Esophagus muscularis mucosa (tissue), 4 donors: Measurements from ENCODE around the gene TSPO. TPM values are rescaled to one million over a fixed set of nuclear protein-coding genes. Genes with fewer than 3 reads are reported as not detected.
"Not testable (repeated sequence)": the region's sequence is repeated elsewhere in the genome, so short reads cannot be mapped to it uniquely, and the experiment has no call there.

ENCODE experiments used
- DNase-seq: peaks from one replicate; pipeline ENCODE4 v3.0.0-alpha.2; 2017; ENCODE audit errors: extremely low spot score
- H3K27ac ChIP-seq, 4 donors: fragments of 200-600 bp; sonication (generic); replicated peaks in 1 of 4; 1 replicate in 3 of 4; 2 replicates in 1 of 4; pipeline ENCODE4 v1.5.1; 2016 to 2019; ENCODE audit warnings: mild to moderate bottlenecking in 1 of 4
- H3K27me3 ChIP-seq, 4 donors: fragments of 200-600 bp; sonication (generic); one replicate each; pipeline versions ENCODE4 v1.5.1 to v1.6.0; 2016 to 2019
- H3K36me3 ChIP-seq, 4 donors: fragments of 200-600 bp; sonication (generic); one replicate each; pipeline ENCODE4 v1.5.1; 2016 to 2019
- H3K4me1 ChIP-seq, 4 donors: fragments of 200-600 bp; sonication (generic); one replicate each; pipeline ENCODE4 v1.5.1; 2016 to 2019
- H3K4me3 ChIP-seq, 4 donors: fragments of 200-600 bp; sonication (generic); 1 replicate in 2 of 4; 2 replicates in 2 of 4; pipeline ENCODE4 v1.5.1; 2016 to 2019; ENCODE audit warnings: mild to moderate bottlenecking in 4 of 4, moderate library complexity in 1 of 4
- H3K9me3 ChIP-seq, 4 donors: fragments of 200-600 bp; sonication (generic); 1 replicate in 3 of 4; 2 replicates in 1 of 4; pipeline ENCODE4 v1.5.1; 2016 to 2019
- CTCF ChIP-seq, 3 experiments: fragments of 200-600 bp in 2 of 3; fragments of 450-650 bp in 1 of 3; sonication (generic) in 2 of 3; IDR thresholded peaks; one replicate each; pipeline ENCODE4 v1.5.1; 2017 to 2019; ENCODE audit warnings: antibody characterized with exemption in 3 of 3, mild to moderate bottlenecking in 2 of 3, moderate library complexity in 1 of 3
- EP300 ChIP-seq: sonication (generic); formaldehyde crosslinking; IDR thresholded peaks from one replicate; pipeline ENCODE4 v1.6.1; 2017; ENCODE audit warnings: antibody characterized with exemption
- POLR2A ChIP-seq: fragments of 450-650 bp; IDR thresholded peaks from one replicate; pipeline ENCODE4 v1.6.1; 2017; ENCODE audit warnings: antibody characterized with exemption, moderate library complexity, mild to moderate bottlenecking, low read depth
- POLR2AphosphoS5 ChIP-seq, 2 donors: sonication (generic); formaldehyde crosslinking; IDR thresholded peaks; one replicate each; pipeline ENCODE4 v1.6.1; 2017; ENCODE audit warnings: antibody characterized with exemption in 2 of 2
- WGBS: methylation state at CpG from one replicate; pipeline ENCODE4 v1.1.5; 2018; 5-methylcytosine and 5-hydroxymethylcytosine counted together
- intact Hi-C: fragments of 100-400 bp; cut with DNase I; formaldehyde crosslinking; loops from one replicate; pipeline ENCODE4 v1.15.1; 2023
- total RNA-seq, 4 donors: library from RNA; depleted of rRNA; stranded (reverse); fragments of >200 nt; gene quantifications; one replicate each; pipeline versions ENCODE4 v1.1.0 to v1.2.1, GENCODE V29; 2016

Gene TSPO
- 100 to 1,000 TPM; 172 to 191 (median 182) TPM for total RNA-seq

- peak; percentile 95 for DNase-seq
- H3K36me3 ChIP-seq: peaks cover 0 to 5% (median 0%) of the 10 kb centered on the region in 4 donors
- peak within 1 kb of the TSS; percentile 79 to 86 (median 80) for H3K27ac ChIP-seq
- TF ChIP-seq EP300 (no peak), POLR2AphosphoS5 (IDR thresholded peaks at IDR 0.05) (peak; percentile 8 to 79), CTCF (IDR thresholded peaks at IDR 0.05) (no peak), POLR2A (peak; percentile 21)
- H3K4me3 ChIP-seq: peak within 1 kb of the TSS; percentile 71 to 91 (median 78)
- H3K27me3 ChIP-seq: no peaks in the 10 kb centered on the region
- no peaks in the 10 kb centered on the region for H3K9me3 ChIP-seq
- peaks cover 11 to 50% (median 44%) of the 10 kb centered on the region in 4 donors for H3K4me1 ChIP-seq
- intact Hi-C loops: no loop called here
- WGBS: 0% methylated on average over 6 of the region's 75 CpGs
These were observed at the start of gene TSPO for GRCh38 chr22:43151251-43152002. Gene TSPO (plus strand): TSS chr22:43151559. CDS start chr22:43159239, 7,680 bp downstream.

GRCh38 chr22:43104056-43104625 is 47.2 kb upstream of the TSPO start:
- WGBS: 65% methylated on average over 15 of the region's 15 CpGs
- H3K36me3 ChIP-seq, DNase-seq, H3K9me3 ChIP-seq, intact Hi-C loops, H3K27ac ChIP-seq, H3K27me3 ChIP-seq, H3K4me3 ChIP-seq: not testable (repeated sequence)
- peaks cover 0 to 15% (median 0%) of the 10 kb centered on the region in 4 donors for H3K4me1 ChIP-seq

- H3K4me1 ChIP-seq: peaks cover 1 to 14% (median 3%) of the 10 kb centered on the region in 4 donors
- WGBS: 97% methylated on average over 3 of the region's 3 CpGs
- H3K36me3 ChIP-seq, H3K27ac ChIP-seq, DNase-seq, intact Hi-C loops, H3K27me3 ChIP-seq, H3K9me3 ChIP-seq, H3K4me3 ChIP-seq: not testable (repeated sequence)
These were observed 46.4 kb upstream of the TSPO start for GRCh38 chr22:43104950-43105349.

- WGBS: 92% methylated on average over 8 of the region's 8 CpGs
- no peak for DNase-seq
- Histone ChIP-seq H3K9me3 (no peaks in the 10 kb centered on the region), H3K27me3 (peaks cover 0 to 19% (median 13%) of the 10 kb centered on the region in 4 donors), H3K27ac (no peak overlapping the region), H3K4me1 (peaks cover 15 to 26% (median 16%) of the 10 kb centered on the region in 4 donors), H3K36me3 (no peaks in the 10 kb centered on the region), H3K4me3 (no peak overlapping the region)
- intact Hi-C loops: no loop called here
- TF ChIP-seq EP300 (no peak), CTCF (IDR thresholded peaks at IDR 0.05) (no peak)
These were observed 45.1 kb upstream of the TSPO start for GRCh38 chr22:43106302-43106701.

- intact Hi-C loops: no loop called here
- Histone ChIP-seq H3K4me1 (peaks cover 16 to 24% (median 20%) of the 10 kb centered on the region in 4 donors), H3K9me3 (no peaks in the 10 kb centered on the region), H3K27ac (no peak overlapping the region), H3K4me3 (no peak overlapping the region), H3K36me3 (no peaks in the 10 kb centered on the region), H3K27me3 (peaks cover 0 to 51% (median 30%) of the 10 kb centered on the region in 4 donors)
- WGBS: 45% methylated on average over 4 of the region's 5 CpGs
- DNase-seq: no peak
- TF ChIP-seq POLR2A: no peak
- no peak for TF ChIP-seq CTCF (IDR thresholded peaks at IDR 0.05)
- TF ChIP-seq POLR2AphosphoS5 (IDR thresholded peaks at IDR 0.05): no peak
- no peak for TF ChIP-seq EP300
These were observed 41.8 kb upstream of the TSPO start for GRCh38 chr22:43109511-43109910.
